Suprapubic skin (tissue), 4 donors: ENCODE results near the gene C18orf32. TPM values are rescaled to one million over a fixed set of nuclear protein-coding genes. Genes with fewer than 3 reads are reported as not detected.
"Not testable (repeated sequence)": the region's sequence is repeated elsewhere in the genome, so short reads cannot be mapped to it uniquely, and the experiment has no call there.

Experiments
- DNase-seq, 2 donors: peaks; one replicate each; pipeline ENCODE4 v3.0.0-alpha.2; 2019; ENCODE audit warnings: low spot score in 2 of 2
- H3K27ac ChIP-seq: fragments of 200-600 bp; sonication (generic); one replicate; pipeline ENCODE4 v1.5.1; 2019
- H3K27me3 ChIP-seq: fragments of 200-600 bp; sonication (generic); one replicate; pipeline ENCODE4 v1.5.1; 2019
- H3K36me3 ChIP-seq: fragments of 200-600 bp; sonication (generic); one replicate; pipeline ENCODE4 v1.5.1; 2019
- H3K4me1 ChIP-seq: fragments of 200-600 bp; sonication (generic); one replicate; pipeline ENCODE4 v1.5.1; 2019
- H3K4me3 ChIP-seq: fragments of 200-600 bp; sonication (generic); one replicate; pipeline ENCODE4 v1.5.1; 2019; ENCODE audit warnings: mild to moderate bottlenecking
- H3K9me3 ChIP-seq: fragments of 200-600 bp; sonication (generic); one replicate; pipeline ENCODE4 v1.5.1; 2019
- EP300 ChIP-seq: sonication (generic); formaldehyde crosslinking; IDR thresholded peaks from one replicate; pipeline ENCODE4 v1.6.1; 2017; ENCODE audit warnings: antibody characterized with exemption
- POLR2A ChIP-seq, 2 donors: fragments of 450-650 bp; IDR thresholded peaks; one replicate each; pipeline ENCODE4 v1.6.1; 2017; ENCODE audit warnings: antibody characterized with exemption in 2 of 2, mild to moderate bottlenecking in 2 of 2, moderate library complexity in 2 of 2
- POLR2AphosphoS5 ChIP-seq, 3 donors: sonication (generic); formaldehyde crosslinking; IDR thresholded peaks; one replicate each; pipeline ENCODE4 v1.6.1; 2017; ENCODE audit warnings: antibody characterized with exemption in 3 of 3
- WGBS: methylation state at CpG from one replicate; pipeline ENCODE4 v1.1.5; 2018; 5-methylcytosine and 5-hydroxymethylcytosine counted together
- total RNA-seq, 4 donors: library from RNA; depleted of rRNA; stranded (reverse); fragments of >200 nt; gene quantifications; one replicate each; pipeline ENCODE4 v1.1.0, GENCODE V29; 2016
- TF ChIP-seq, protein P1 (sequence below), 2 donors: fragments of 200-600 bp in 1 of 2; fragments of 450-650 bp in 1 of 2; sonication (generic) in 1 of 2; IDR thresholded peaks; one replicate each; pipeline ENCODE4 v1.5.1; 2016 to 2019; ENCODE audit warnings: antibody characterized with exemption in 2 of 2, mild to moderate bottlenecking in 1 of 2, moderate library complexity in 1 of 2

The C18orf32 gene
- total RNA-seq, 4 donors from 2014 or later, result 17.4 to 36.4 (median 24.2) TPM

DNA sequence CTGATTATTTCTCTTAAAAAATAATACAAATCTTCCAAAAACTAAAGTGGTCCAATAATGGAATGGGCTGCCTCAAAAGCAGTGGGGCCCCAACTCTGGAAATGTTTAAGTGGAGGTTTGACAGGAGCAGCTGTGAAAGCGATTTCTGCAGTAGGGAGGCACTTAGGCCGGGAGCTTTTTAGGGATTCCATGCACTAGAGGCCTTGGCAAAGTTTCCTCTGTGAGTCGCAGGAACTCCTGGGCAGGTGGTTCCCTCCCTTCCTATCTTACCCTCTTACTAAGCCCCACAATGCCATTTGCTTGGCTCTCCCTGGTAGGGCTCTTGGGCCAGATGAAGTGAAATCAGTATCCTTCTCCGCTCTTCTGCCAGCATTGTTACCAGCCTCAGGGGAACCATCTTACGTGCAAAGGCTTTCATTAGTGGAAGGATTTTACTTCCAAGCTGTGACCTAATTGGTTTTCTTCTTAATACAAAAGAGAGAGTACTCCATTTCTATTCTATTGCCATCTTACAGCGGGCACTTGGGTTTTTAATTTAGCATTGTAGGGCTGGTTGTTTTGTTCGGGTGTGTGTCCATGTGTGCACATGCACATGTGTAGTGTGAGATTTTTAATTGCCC is 34.3 kb upstream of the C18orf32 start:
- Histone ChIP-seq H3K9me3 (no peaks in the 10 kb centered on the region), H3K36me3 (no peaks in the 10 kb centered on the region), H3K27me3 (no peaks in the 10 kb centered on the region), H3K4me3 (no peak overlapping the region), H3K4me1 (no peaks in the 10 kb centered on the region), H3K27ac (no peak overlapping the region)
- TF ChIP-seq POLR2A (IDR thresholded peaks at IDR 0.05), result no peak
- TF ChIP-seq, protein P1, sequence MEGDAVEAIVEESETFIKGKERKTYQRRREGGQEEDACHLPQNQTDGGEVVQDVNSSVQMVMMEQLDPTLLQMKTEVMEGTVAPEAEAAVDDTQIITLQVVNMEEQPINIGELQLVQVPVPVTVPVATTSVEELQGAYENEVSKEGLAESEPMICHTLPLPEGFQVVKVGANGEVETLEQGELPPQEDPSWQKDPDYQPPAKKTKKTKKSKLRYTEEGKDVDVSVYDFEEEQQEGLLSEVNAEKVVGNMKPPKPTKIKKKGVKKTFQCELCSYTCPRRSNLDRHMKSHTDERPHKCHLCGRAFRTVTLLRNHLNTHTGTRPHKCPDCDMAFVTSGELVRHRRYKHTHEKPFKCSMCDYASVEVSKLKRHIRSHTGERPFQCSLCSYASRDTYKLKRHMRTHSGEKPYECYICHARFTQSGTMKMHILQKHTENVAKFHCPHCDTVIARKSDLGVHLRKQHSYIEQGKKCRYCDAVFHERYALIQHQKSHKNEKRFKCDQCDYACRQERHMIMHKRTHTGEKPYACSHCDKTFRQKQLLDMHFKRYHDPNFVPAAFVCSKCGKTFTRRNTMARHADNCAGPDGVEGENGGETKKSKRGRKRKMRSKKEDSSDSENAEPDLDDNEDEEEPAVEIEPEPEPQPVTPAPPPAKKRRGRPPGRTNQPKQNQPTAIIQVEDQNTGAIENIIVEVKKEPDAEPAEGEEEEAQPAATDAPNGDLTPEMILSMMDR (IDR thresholded peaks at IDR 0.05), result no peak
- no peak for TF ChIP-seq POLR2AphosphoS5 (IDR thresholded peaks at IDR 0.05)
- TF ChIP-seq EP300, result no peak
- 74% methylated on average over 7 of the region's 7 CpGs for WGBS
- peak in 1 of 2 donors; percentile 4 for DNase-seq

DNA sequence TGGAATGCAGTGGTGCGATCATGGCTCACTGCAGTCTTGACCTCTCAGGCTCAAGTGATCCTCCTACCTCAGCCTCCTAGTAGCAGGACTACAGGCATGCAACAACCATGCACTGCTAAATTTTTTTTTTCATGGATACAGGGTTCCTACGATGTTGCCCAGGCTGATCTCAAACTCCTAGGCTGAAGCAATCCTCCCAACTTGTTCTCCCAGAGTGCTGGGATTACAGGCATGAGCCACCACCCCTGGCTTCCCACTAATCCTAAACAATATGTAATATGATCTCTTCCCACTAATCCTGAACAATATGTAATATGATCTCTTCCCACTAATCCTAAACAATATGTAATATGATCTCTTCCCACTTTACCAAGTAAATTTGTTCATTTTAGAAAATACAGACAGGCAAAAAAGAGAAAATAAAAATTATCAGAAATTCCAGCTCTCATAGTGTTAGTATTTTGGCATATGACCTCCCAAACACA is 33.7 kb upstream of the C18orf32 start:
- peak in 1 of 2 donors; percentile 4 for DNase-seq
- 64% methylated on average over 2 of the region's 2 CpGs for WGBS
- H3K27me3 ChIP-seq, result no peaks in the 10 kb centered on the region
- H3K4me1 ChIP-seq, result no peaks in the 10 kb centered on the region
- H3K4me3 ChIP-seq, result no peak overlapping the region
- H3K9me3 ChIP-seq, result no peaks in the 10 kb centered on the region
- no peaks in the 10 kb centered on the region for H3K36me3 ChIP-seq
- no peak for TF ChIP-seq POLR2A (IDR thresholded peaks at IDR 0.05)
- TF ChIP-seq, protein P1 (IDR thresholded peaks at IDR 0.05), result no peak
- no peak for TF ChIP-seq EP300
- TF ChIP-seq POLR2AphosphoS5 (IDR thresholded peaks at IDR 0.05), result no peak
- H3K27ac ChIP-seq, result no peak overlapping the region

DNA sequence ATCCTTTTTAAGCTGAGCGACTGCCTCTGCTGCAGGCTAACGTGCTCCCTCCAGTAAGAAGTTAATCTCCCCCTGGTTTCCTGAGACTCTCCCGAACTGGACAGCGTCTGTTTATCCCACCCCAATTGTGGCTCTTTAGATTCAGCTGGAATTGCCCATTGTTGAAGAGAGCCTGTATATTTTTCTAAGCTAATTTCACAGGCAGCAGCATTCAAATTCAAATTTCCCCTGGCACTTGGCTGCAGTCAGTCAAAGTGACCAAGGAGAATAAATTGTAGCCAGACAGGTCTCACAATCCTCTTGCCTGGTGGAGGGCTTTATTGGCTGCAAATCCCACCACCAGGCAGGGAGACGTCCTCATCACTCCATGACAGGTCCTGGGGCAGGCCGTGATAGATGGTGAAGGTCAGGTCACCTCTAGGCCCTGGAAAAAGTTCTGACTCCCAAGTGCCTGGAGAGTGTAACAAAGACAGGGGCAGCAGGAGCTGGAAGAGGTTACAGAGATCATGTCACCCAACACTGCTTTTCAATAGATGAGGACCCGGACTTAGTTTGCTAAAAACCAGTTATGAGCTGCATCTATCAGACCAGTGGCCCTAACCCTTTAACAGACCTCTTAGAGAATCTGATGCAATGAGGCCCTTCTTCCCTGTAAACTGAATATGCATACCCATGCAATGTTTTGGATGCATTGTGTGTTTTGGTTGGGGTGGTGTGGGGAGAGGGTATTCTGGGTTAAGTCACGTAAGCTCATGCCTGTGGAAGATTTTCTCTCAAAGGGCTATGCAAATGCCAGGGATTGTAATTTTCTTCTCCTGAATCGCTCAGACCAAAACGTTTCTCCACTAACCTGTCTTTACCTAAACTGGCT is 32.3 kb upstream of the C18orf32 start:
- no peak for DNase-seq
- Histone ChIP-seq H3K27ac (no peak overlapping the region), H3K4me3 (no peak overlapping the region), H3K4me1 (no peaks in the 10 kb centered on the region), H3K27me3 (no peaks in the 10 kb centered on the region), H3K9me3 (no peaks in the 10 kb centered on the region), H3K36me3 (no peaks in the 10 kb centered on the region)
- TF ChIP-seq POLR2A (IDR thresholded peaks at IDR 0.05), result no peak
- TF ChIP-seq, protein P1 (IDR thresholded peaks at IDR 0.05), result no peak
- TF ChIP-seq POLR2AphosphoS5 (IDR thresholded peaks at IDR 0.05), result no peak
- TF ChIP-seq EP300, result no peak
- WGBS, result 89% methylated on average over 10 of the region's 10 CpGs

DNA sequence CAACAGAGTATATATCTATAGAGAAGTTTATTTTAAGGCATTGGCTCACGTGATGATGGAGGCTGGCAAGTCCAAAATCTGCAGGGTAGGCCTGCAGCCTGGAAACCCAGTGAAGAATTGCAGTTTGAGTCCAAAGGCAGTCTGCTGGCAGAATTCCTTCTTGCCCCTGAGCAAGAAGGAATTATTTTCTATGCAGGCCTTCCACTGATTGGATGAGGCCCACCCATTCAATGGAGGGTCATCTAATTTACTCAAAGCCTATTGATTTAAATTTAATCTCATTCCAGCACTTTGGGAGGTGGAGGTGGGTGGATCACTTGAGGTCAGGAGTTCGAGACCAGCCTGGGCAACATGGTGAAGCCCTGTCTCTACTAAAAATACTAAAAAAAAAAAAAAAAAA is 30.4 kb upstream of the C18orf32 start:
- Histone ChIP-seq H3K4me1 (no peaks in the 10 kb centered on the region), H3K4me3 (no peak overlapping the region), H3K36me3 (no peaks in the 10 kb centered on the region), H3K27me3 (no peaks in the 10 kb centered on the region), H3K9me3 (no peaks in the 10 kb centered on the region), H3K27ac (no peak overlapping the region)
- TF ChIP-seq POLR2AphosphoS5 (IDR thresholded peaks at IDR 0.05) (no peak), POLR2A (IDR thresholded peaks at IDR 0.05) (no peak), EP300 (no peak)
- TF ChIP-seq, protein P1 (IDR thresholded peaks at IDR 0.05), result no peak
- DNase-seq, result no peak
- 85% methylated on average over 2 of the region's 2 CpGs for WGBS

DNA sequence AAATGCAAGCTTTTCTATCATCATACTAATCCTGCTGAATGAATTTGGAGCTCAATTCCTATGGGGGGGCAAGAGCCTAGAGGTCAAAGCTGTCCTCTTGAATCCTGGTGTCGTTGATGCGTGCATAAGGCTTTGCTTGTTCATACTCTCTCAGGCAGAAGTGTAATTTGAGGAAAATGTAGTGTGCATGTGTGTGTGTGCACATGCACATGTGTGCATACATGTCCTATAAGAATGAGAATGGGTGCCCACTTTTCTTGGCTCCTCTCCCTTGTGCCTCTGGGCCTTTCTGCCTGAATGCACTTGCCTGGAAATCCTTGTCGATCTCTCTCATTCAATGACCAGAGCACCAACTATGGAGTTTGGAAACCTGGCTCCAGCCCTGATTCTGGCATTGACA is 28.5 kb upstream of the C18orf32 start:
- TF ChIP-seq EP300 (no peak), POLR2A (IDR thresholded peaks at IDR 0.05) (no peak), POLR2AphosphoS5 (IDR thresholded peaks at IDR 0.05) (no peak)
- TF ChIP-seq, protein P1 (IDR thresholded peaks at IDR 0.05), result no peak
- no peak overlapping the region for H3K4me3 ChIP-seq
- no peaks in the 10 kb centered on the region for H3K27me3 ChIP-seq
- no peak overlapping the region for H3K27ac ChIP-seq
- no peaks in the 10 kb centered on the region for H3K9me3 ChIP-seq
- H3K4me1 ChIP-seq, result no peaks in the 10 kb centered on the region
- 83% methylated on average over 3 of the region's 3 CpGs for WGBS
- no peak for DNase-seq
- H3K36me3 ChIP-seq, result no peaks in the 10 kb centered on the region

DNA sequence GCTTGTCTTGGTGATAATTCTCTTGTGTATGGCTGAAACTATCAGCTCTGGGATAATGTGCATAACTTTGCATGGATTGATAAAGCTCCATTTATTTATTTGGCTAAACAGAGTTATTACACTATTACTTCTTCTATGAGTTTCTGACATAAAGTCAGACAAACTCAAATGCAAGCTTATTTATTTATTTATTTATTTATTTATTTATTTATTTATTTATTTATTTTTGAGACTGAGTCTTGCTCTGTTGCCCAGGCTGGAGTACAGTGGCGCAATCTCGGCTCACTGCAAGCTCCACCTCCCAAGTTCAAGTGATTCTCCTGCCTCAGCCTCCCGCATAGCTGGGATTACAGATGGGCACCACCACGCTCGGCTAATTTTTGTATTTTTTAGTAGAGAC is 28.0 kb upstream of the C18orf32 start:
- not testable (repeated sequence) for H3K9me3 ChIP-seq, H3K4me1 ChIP-seq
- 79% methylated on average over 5 of the region's 5 CpGs for WGBS

More for the DNA sequence above, 28.0 kb upstream of the C18orf32 start:
- H3K27me3 ChIP-seq, H3K27ac ChIP-seq, DNase-seq, H3K36me3 ChIP-seq, H3K4me3 ChIP-seq: not testable (repeated sequence)
